ENCODE results near the gene ORC1.

- no peak for TF ChIP-seq CTCF (IDR thresholded peaks at IDR 0.05)
- TF ChIP-seq POLR2A (IDR thresholded peaks at IDR 0.05) = no peak
Observed at GRCh38 chr1:52355436-52355835, 48.8 kb downstream of the ORC1 start.

Measured in thyroid gland (tissue), 4 donors.